Embryonic facial prominence (tissue), 1 donor: ENCODE data around the gene TBC1D30.
"Not testable (repeated sequence)": the region's sequence is repeated elsewhere in the genome, so short reads cannot be mapped to it uniquely, and the experiment has no call there.

Experiments
- DNase-seq: peaks from one replicate; pipeline ENCODE4 v3.0.0-alpha.2; 2016; ENCODE audit errors: extremely low spot score

TBC1D30 gene

DNA sequence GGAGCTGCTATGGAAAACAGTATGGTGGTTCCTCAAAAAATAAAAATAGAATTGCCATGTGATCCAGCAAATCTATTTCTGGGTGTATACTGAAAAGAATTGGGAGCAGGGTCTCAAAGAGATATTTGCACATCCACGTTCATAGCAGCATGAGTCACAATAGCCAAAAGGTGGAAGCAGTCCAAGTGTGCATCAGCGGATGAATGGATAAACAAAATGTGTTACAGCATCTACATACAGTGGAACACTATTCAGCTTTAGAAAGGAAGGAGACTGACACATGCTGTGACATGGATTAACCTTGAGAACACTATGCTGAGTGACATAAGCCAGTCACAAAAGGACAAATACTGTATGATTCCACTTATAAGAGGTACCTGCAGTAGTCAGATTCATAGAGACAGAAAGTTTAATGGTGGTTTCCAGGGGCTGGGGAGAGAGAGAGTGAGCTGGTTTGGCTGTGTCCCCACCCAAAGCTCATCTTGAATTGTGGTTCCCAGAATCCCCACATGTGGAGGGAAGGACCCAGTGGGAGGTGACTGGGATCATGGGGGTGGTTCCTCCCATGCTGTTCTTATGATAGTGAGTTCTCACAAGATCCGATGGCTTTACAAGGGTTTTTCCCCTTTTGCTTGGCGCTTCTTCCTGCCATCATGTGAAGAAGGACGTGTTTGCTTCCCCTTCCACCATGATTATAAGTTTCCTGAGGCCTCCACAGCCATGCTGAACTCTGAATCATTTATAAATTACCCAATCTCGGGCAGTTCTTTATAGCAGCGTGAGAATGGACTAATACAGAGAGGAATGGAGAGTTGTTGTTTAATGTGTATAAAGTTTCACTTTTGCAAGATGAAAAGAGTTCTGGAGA lies 17.6 kb upstream of the TBC1D30 start:
- no peak for DNase-seq

- no peak for DNase-seq
These were observed 16.3 kb upstream of the TBC1D30 start for GRCh38 chr12:64808110-64808509.

GRCh38 chr12:64810831-64811230 lies 13.6 kb upstream of the TBC1D30 start:
- DNase-seq: no peak

- no peak for DNase-seq
These were observed 10.7 kb upstream of the TBC1D30 start for GRCh38 chr12:64813723-64814122.

GRCh38 chr12:64814432-64814831 lies 10.0 kb upstream of the TBC1D30 start:
- DNase-seq: no peak

DNA sequence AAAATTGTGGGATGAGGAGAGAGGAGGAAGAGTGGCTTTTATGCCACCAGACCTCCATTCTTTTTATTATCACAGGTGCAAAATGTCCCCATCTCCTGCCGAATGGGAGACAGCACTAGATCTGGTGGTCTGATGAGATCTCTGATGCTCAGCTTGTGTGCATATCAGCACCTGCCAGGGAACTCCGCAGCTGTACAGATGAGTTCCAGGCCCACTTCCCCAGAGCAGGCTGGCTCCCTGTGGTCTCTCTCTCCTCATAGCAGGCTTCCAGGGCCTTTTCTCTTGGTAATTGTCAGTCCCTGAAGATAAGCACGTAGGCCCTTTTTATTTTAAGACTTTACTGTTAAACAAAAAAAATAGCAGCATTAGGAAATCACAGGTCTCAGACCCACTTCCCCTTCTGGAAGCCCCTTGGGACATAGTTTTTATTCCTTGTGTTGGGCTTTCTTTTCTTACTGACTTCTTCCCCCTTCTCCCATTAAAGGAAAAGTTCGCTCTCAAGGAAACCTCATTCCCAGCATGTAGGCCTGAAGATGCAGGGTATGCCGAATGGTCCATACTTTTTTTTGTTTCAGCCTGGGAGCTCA lies 4.5 kb upstream of the TBC1D30 start:
- no peak for DNase-seq

DNA sequence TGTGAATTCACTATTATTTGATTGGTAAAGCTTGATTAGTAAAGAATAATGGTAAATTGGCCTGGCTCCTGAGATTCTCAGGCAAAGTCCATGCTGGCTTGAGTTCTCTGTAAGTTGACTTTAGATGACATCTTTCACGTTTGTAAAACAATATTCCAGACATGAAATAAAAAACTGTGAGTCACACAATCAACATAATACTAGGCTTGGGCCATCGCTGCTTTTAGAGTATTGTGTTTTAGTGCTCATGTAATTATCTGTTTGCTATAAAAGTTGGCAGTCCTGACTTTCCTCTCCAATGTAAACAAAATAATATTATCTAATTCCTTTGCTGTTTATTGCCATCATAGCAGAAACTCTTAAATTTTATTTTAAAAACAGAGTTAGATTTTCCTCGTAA lies 3.9 kb upstream of the TBC1D30 start:
- no peak for DNase-seq

DNA sequence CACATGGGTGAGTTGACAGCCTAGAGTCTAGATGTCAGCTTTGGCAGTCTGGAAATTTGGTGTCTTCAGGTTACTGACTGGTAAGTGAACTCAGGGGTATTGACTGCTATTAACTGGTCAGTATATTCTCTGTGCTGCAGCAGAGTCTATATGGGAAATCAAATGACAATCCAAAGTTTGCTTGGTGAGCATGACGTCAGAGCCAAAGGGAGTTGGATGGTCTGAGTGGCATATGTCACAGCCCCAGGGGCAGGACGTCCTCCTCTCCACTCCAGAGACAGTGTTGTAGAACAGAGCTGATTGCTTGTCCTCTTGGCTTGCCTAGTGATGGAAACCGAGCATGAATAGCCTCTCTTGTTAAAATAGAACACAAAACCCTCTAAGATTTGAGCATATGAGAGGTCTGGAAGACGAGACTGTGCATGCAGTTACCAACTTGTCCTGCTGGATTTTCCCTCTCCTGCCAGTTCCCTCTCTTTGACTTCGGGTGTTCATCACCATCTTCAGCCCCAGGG lies 3.3 kb upstream of the TBC1D30 start:
- no peak for DNase-seq

DNA sequence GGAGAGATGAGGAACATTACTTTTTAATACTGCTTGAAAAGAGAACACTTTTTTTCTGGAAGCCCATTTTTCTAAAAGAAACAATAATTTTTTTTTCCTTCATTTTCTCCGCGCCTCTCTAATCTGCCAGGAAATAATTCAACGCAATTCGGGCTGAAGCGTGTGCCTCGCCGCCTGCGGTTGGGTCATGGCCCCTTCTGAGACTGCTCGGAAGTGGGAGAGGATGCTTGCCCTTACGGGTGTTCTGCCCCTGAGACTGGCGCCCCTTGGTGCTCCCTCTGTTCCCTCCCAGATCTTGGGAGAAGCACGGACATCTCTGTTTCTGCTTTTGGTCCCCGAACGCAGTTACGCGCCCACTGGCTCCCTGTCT lies 332 bp upstream of the TBC1D30 start:
- no peak for DNase-seq

DNA sequence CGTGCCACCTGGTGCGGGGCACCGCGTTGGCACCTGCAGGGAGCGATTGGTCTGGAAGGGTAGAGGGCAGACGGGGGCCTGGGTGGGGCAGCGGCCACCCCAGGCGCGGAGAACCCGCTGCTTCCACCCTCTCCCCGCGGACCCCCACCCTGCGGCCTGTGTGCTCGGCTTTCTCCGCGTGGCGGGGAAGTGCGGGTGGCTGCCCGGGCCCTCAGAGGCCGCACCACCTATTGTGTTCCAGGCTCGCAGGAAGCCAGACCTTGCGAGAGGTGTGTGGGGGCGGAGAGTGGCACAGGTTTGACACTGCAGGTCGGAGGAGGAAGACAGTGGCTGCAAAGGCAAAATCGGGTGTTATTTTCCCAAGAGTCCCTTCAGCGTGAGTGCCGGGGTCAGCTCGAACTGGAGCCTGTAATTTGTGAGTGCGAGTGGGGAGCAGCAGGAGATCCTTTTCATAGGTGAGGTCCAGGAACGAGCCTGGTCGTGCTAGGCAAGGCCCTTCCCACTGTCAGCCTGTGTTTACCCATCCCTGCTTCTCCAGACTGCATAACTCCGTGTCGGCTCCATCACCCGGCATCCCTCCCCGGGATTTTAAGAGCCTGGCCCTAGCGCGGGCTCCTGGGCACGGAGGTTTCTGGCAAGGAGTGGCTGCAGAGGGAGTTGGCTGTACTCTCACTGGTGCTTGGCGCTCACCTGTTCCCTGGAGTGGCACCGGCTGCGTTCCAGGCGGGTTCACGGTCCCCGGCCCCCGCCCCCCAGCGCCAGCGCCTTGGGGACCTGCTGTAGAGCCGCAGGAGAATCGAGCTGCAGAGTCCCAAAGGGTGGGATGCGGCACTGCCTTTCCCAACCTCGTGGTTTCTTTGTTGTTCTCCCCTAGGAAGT lies 935 bp downstream of the TBC1D30 start:
- DNase-seq: no peak

DNA sequence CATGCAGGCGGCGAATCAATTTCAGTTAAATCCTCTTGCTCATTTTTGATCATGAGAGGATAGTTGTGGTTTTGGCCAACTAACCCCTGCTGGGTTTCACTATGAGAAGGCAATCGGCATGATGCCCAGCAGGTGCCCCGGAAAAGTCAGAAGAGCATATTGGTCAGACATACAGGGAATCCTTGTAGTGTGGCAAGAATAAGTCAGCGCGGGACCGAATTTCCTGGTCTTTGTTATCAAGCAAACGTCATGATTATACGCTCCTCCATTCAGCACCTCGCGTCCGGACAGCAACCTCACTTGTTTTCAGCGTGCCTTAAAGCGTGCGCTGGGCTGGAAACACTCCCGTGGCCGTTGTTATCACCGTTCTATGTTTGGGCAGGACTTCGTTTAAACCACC lies 1.8 kb downstream of the TBC1D30 start:
- DNase-seq: peak; percentile 33

DNA sequence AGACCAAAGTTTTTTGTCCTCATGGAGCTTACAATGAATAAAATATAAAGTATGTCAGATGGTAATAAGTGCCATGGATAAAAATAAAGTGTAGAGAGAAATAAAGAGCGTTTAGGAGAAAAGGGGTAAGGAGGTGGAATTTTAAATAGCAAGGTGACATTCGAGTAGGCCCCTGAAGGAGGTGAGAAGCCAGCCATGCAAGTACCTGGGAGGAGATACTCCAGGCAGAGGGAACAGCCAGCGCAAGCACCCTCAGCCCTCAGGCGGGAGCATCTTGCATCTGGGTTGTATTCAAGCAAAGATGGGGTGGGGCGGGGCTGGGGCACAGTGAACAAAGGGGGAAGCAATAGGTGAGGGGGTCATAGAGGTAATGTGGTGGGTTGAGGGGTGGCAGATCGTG lies 4.3 kb downstream of the TBC1D30 start:
- DNase-seq: no peak

DNA sequence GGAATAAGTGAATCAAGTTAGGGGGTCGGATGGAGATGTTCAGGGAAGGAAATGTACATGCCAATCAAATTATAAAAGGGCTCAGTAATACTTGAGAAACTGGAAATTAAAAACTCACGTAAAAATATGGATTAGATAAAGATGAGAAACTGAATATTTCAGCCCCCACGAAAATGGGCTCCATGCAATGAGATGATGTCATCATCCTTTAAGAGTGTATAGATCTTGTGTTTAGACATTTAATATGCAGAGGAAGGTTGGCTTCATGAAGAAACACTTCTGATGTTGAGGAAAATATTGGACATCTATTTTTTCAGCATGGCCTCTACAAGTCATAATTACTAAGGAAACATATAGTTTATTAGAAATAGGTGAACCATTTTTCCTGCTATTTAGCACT lies 9.5 kb downstream of the TBC1D30 start:
- no peak for DNase-seq

DNA sequence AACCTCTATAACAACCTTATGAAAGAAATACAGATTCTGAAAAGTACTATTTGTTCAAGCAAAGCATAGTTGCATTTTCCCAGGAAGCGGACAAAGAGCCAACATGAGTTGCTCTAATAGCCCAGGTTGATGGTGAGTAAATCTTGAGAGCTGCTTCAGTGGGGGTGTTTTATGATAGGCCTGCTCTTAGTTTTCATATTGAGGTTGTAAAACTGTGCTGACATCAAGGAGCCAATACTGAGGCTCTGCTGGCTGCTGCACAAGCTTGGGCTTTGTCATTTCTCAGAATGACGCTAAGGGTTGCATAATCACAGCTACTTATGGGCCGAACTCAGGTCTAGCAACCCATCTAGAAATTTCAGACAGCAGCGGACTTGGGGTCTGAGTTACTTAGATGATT lies 11.5 kb downstream of the TBC1D30 start:
- DNase-seq: no peak

GRCh38 chr12:64836856-64837255 lies 12.4 kb downstream of the TBC1D30 start:
- DNase-seq: no peak

DNA sequence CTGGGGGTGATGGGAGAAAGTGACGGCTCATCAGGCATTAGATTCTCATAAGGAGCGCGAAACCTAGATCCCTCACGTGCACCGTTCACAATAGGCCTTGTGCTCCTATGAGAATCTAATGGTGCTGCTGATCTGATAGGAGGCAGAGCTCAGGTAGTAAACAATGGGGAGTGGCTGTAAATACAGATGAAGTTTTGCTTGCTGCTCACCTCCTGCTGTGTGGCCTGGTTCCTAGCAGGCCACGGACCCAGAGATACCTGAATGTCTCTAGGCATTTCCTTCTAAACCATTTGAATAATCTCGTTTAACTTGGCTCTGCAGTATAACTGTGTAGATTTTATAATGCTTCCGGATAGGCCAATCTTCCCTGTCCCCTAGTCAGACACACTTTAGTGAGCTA lies 13.0 kb downstream of the TBC1D30 start:
- no peak for DNase-seq

GRCh38 chr12:64840119-64840518 lies 15.7 kb downstream of the TBC1D30 start:
- no peak for DNase-seq

GRCh38 chr12:64840949-64841717 lies 16.7 kb downstream of the TBC1D30 start:
- DNase-seq: no peak

GRCh38 chr12:64848409-64848808 lies 24.0 kb downstream of the TBC1D30 start:
- DNase-seq: not testable (repeated sequence)

GRCh38 chr12:64858882-64859605 lies 34.6 kb downstream of the TBC1D30 start:
- DNase-seq: no peak

- no peak for DNase-seq
These were observed 36.1 kb downstream of the TBC1D30 start for GRCh38 chr12:64860446-64860998.
